Measurements from ENCODE around the gene MUC4.

GRCh38 chr3:195810455-195810845, 1.3 kb downstream of the MUC4 start:
- TF ChIP-seq SMC3 (conservative IDR thresholded peaks at IDR 0.05; ENCODE audit: poor library complexity), result no peak
- TF ChIP-seq, protein P1, sequence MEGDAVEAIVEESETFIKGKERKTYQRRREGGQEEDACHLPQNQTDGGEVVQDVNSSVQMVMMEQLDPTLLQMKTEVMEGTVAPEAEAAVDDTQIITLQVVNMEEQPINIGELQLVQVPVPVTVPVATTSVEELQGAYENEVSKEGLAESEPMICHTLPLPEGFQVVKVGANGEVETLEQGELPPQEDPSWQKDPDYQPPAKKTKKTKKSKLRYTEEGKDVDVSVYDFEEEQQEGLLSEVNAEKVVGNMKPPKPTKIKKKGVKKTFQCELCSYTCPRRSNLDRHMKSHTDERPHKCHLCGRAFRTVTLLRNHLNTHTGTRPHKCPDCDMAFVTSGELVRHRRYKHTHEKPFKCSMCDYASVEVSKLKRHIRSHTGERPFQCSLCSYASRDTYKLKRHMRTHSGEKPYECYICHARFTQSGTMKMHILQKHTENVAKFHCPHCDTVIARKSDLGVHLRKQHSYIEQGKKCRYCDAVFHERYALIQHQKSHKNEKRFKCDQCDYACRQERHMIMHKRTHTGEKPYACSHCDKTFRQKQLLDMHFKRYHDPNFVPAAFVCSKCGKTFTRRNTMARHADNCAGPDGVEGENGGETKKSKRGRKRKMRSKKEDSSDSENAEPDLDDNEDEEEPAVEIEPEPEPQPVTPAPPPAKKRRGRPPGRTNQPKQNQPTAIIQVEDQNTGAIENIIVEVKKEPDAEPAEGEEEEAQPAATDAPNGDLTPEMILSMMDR (IDR thresholded peaks at IDR 0.05; ENCODE audit: poor library complexity, severe bottlenecking), result no peak
